Urinary bladder (tissue), 4 donors: Measurements from ENCODE around the gene MTCH2. TPM values are rescaled to one million over a fixed set of nuclear protein-coding genes. Genes with fewer than 3 reads are reported as not detected.
"Not testable (repeated sequence)": the region's sequence is repeated elsewhere in the genome, so short reads cannot be mapped to it uniquely, and the experiment has no call there.

Experiments used
- DNase-seq: peaks from one replicate; pipeline ENCODE4 v3.0.0-alpha.2; 2015; ENCODE audit errors: extremely low spot score
- H3K27ac ChIP-seq: one replicate; pipeline ENCODE4 v1.5.1; 2013; ENCODE audit warnings: low read depth, mild to moderate bottlenecking, moderate library complexity
- H3K36me3 ChIP-seq: one replicate; pipeline ENCODE4 v1.6.1; 2013; ENCODE audit warnings: mild to moderate bottlenecking, moderate library complexity; ENCODE audit not compliant: insufficient read depth
- H3K4me1 ChIP-seq: one replicate; pipeline ENCODE4 v1.6.1; 2013; ENCODE audit warnings: mild to moderate bottlenecking, moderate library complexity; ENCODE audit not compliant: insufficient read depth
- H3K4me3 ChIP-seq: one replicate; pipeline ENCODE4 v1.5.1; 2013; ENCODE audit warnings: low read depth, low read length
- WGBS: extraction: QIAGEN DNeasy Blood & Tissue Kit; methylation state at CpG from one replicate; pipeline ENCODE4 v1.1.7; 2013; 5-methylcytosine and 5-hydroxymethylcytosine counted together
- polyA plus RNA-seq: library from polyadenylated mRNA; stranded (reverse); fragments of 200-250 nt; gene quantifications from one replicate; pipeline ENCODE4 v1.2.3, GENCODE V29; 2013
- total RNA-seq: library from RNA; depleted of rRNA; stranded (reverse); fragments of >200 nt; gene quantifications from one replicate; pipeline ENCODE4 v1.2.3, GENCODE V29; 2014
- donor health status: healthy with polysubstance abuse.
- donor health status: healthy.

The MTCH2 gene
- total and polyA plus RNA-seq, 2 donors: 47.6 to 49.5 TPM

- DNase-seq: no peak
- no peak overlapping the region for H3K4me3 ChIP-seq
- 99% methylated on average over 2 of the region's 2 CpGs for WGBS
- no peaks in the 10 kb centered on the region for H3K36me3 ChIP-seq
- no peak overlapping the region for H3K27ac ChIP-seq
- H3K4me1 ChIP-seq: no peaks in the 10 kb centered on the region
These were observed 18.9 kb upstream of the MTCH2 start for GRCh38 chr11:47661245-47661644.

DNA sequence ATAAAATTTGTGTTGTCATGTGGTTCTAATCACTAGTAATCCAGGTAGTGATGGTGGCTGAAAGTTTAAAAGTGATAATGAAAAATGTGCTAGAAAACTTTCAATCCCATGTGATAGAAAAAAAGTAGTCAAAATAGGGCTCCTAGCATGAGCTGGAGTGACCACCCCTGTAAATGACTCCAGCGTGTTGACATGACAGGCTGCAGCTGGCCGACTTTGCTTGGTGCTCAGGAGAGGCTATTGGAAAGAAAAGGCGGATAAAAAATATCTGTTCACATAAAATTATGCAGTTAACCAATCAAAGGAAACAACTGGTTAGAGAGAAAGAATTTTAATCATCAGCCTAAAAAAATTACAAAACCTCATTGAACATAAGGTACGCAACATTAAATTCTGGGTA, 16.9 kb upstream of the MTCH2 start:
- Histone ChIP-seq H3K4me3 (no peak overlapping the region), H3K36me3 (no peaks in the 10 kb centered on the region), H3K4me1 (no peaks in the 10 kb centered on the region), H3K27ac (no peak overlapping the region)
- WGBS: 49% methylated on average over 4 of the region's 4 CpGs
- DNase-seq: peak; percentile 6

- H3K36me3 ChIP-seq: no peaks in the 10 kb centered on the region
- WGBS: 74% methylated on average over 6 of the region's 6 CpGs
These were observed 14.0 kb upstream of the MTCH2 start for GRCh38 chr11:47656260-47656885.

GRCh38 chr11:47651818-47652469, 9.6 kb upstream of the MTCH2 start:
- 67% methylated on average over 5 of the region's 5 CpGs for WGBS
- Histone ChIP-seq H3K36me3 (no peaks in the 10 kb centered on the region), H3K4me3 (no peak overlapping the region), H3K4me1 (no peaks in the 10 kb centered on the region), H3K27ac (no peak overlapping the region)
- no peak for DNase-seq

More at GRCh38 chr11:47656260-47656885, 14.0 kb upstream of the MTCH2 start:
- Histone ChIP-seq H3K4me3 (no peak overlapping the region), H3K4me1 (no peaks in the 10 kb centered on the region), H3K27ac (no peak overlapping the region)
- no peak for DNase-seq

GRCh38 chr11:47649276-47649675, 6.9 kb upstream of the MTCH2 start:
- Histone ChIP-seq H3K4me1 (no peaks in the 10 kb centered on the region), H3K36me3 (no peaks in the 10 kb centered on the region), H3K27ac (no peak overlapping the region), H3K4me3 (no peak overlapping the region)
- 56% methylated on average over 3 of the region's 3 CpGs for WGBS
- DNase-seq: no peak

- WGBS: 85% methylated on average over 6 of the region's 6 CpGs
- DNase-seq: no peak
- H3K4me1 ChIP-seq: peaks cover 2% of the 10 kb centered on the region
- no peaks in the 10 kb centered on the region for H3K36me3 ChIP-seq
- no peak overlapping the region for H3K27ac ChIP-seq
- no peak overlapping the region for H3K4me3 ChIP-seq
These were observed 3.7 kb upstream of the MTCH2 start for GRCh38 chr11:47646019-47646418.

- no peak for DNase-seq
- Histone ChIP-seq H3K27ac (no peak overlapping the region), H3K4me1 (peaks cover 2% of the 10 kb centered on the region), H3K36me3 (no peaks in the 10 kb centered on the region), H3K4me3 (no peak overlapping the region)
- WGBS: 70% methylated on average over 6 of the region's 6 CpGs
These were observed 3.1 kb upstream of the MTCH2 start for GRCh38 chr11:47645500-47645899.

- Histone ChIP-seq H3K4me1 (peaks cover 2% of the 10 kb centered on the region), H3K36me3 (no peaks in the 10 kb centered on the region), H3K4me3 (peak overlapping the region; percentile 74), H3K27ac (peak overlapping the region; percentile 90)
- DNase-seq: no peak
- WGBS: 7% methylated on average over 14 of the region's 14 CpGs
These were observed 710 bp downstream of the MTCH2 start for GRCh38 chr11:47641600-47642098.

GRCh38 chr11:47640506-47640905, 1.9 kb downstream of the MTCH2 start:
- not testable (repeated sequence) for H3K4me3 ChIP-seq, DNase-seq, H3K4me1 ChIP-seq, H3K27ac ChIP-seq, H3K36me3 ChIP-seq
- WGBS: 79% methylated on average over 6 of the region's 6 CpGs

- not testable (repeated sequence) for H3K4me3 ChIP-seq, H3K27ac ChIP-seq, H3K36me3 ChIP-seq, DNase-seq, H3K4me1 ChIP-seq
- 87% methylated on average over 11 of the region's 11 CpGs for WGBS
These were observed 6.0 kb downstream of the MTCH2 start for GRCh38 chr11:47636331-47636730.

DNA sequence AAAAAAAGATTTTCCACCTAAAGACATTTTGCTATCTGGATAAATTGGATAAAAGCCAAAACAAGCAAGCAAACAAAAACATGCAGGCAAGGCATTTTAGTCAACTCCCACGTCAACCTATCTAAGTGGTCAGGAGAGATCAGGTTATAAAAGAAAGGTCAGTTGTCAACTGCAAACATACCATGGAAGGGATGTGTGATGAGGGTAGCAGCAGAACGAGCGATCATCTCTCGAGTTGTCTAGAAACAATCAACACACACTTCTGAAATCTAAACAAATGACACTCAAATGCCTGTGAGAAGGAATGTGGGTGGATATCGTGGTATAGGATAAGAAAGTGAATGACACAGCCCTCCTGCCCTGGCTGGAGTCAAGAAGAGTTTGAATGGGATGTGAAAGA, 10.9 kb downstream of the MTCH2 start:
- Histone ChIP-seq H3K27ac (no peak overlapping the region), H3K4me3 (no peak overlapping the region), H3K4me1 (no peaks in the 10 kb centered on the region), H3K36me3 (peaks cover 6% of the 10 kb centered on the region)
- WGBS: 71% methylated on average over 5 of the region's 5 CpGs
- DNase-seq: no peak

GRCh38 chr11:47628026-47628425, 14.3 kb downstream of the MTCH2 start:
- peaks cover 11% of the 10 kb centered on the region for H3K36me3 ChIP-seq
- no peaks in the 10 kb centered on the region for H3K4me1 ChIP-seq
- H3K27ac ChIP-seq: no peak overlapping the region
- WGBS: 64% methylated on average over 4 of the region's 4 CpGs
- no peak for DNase-seq
- H3K4me3 ChIP-seq: no peak overlapping the region

DNA sequence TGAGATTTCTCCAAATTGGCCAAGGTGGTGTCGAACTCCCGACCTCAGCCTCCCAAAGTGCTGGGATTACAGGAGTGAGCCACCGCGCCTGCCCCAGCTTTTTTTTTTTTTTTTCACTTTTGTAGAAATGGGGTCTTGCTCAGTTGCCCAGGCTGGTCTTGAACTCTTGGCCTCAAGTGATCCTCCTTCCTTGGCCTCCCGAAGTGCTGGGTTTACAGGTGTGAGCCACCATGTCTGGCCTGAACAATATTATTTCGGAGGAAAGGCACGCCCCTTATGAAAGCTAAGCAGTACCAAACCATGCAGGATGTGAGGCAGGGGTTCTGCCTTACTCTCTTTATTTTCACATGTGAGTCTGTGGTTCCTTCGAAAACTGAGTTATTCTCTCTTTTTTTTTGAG, 16.1 kb downstream of the MTCH2 start:
- Histone ChIP-seq H3K27ac (no peak overlapping the region), H3K36me3 (peaks cover 12% of the 10 kb centered on the region), H3K4me1 (no peaks in the 10 kb centered on the region), H3K4me3 (no peak overlapping the region)
- DNase-seq: no peak
- WGBS: over 99% methylated on average over 8 of the region's 8 CpGs

DNA sequence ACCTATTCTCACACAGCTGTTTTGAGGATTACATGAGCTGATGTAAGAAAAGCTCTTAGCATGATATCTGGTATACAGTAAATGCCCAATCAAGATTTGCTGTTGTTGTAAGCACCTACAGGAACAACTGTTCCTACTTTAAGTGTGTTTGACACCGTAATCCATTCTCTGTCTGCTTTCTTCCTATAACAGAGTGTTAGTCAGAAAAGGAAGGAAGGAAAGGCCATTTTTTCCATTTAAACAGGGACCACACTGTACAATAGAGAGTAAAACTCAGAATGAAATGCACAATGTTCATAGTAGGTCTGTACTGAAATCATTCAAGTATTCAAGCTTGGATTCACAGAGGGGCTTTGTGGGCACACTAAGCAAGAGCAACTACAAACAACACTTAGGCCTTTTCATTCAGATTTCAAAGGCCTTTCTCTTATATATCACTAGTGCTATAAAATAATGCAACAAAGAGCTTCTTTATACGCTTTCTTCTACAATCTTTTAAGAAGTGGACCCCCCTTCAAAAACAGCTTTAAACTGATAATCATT, 21.5 kb downstream of the MTCH2 start:
- Histone ChIP-seq H3K27ac (no peak overlapping the region), H3K36me3 (peaks cover 4% of the 10 kb centered on the region), H3K4me3 (no peak overlapping the region), H3K4me1 (no peaks in the 10 kb centered on the region)
- WGBS: 90% methylated on average over 2 of the region's 2 CpGs
- no peak for DNase-seq
